Esophagus squamous epithelium (tissue), 4 donors: ENCODE results near the gene SENP7.
"Not testable (repeated sequence)": the region's sequence is repeated elsewhere in the genome, so short reads cannot be mapped to it uniquely, and the experiment has no call there.

ENCODE experiments used
- POLR2A ChIP-seq, 4 donors: fragments of 450-650 bp; IDR thresholded peaks; one replicate each; pipeline ENCODE4 v1.6.1; 2017; ENCODE audit warnings: antibody characterized with exemption in 4 of 4, mild to moderate bottlenecking in 4 of 4, moderate library complexity in 3 of 4
- TF ChIP-seq, protein P1 (sequence below), 6 experiments: fragments of 450-650 bp in 4 of 6; fragments of 200-600 bp in 2 of 6; sonication (generic) in 2 of 6; IDR thresholded peaks; one replicate each; pipeline ENCODE4 v1.5.1; 2016 to 2019; ENCODE audit warnings: antibody characterized with exemption in 6 of 6, mild to moderate bottlenecking in 4 of 6, moderate library complexity in 4 of 6

DNA sequence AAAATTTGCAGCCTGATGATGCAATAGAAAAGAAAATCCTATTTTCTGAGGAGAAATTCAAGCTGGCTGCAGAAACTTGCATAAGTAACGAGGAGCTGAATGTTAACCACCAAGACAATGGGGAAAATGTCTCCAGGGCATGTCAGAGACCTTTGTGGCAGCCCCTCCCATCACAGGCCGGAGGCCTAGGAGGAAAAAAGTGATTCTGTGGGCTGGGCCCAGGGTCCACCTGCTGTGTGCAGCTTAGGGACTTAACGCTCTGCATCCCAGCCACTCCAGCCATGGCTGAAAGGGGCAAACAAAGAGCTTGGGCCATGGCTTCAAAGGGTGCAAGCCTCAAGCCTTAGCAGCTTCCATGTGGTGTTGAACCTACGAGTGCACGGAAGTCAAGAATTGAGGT, 40.4 kb upstream of the SENP7 start:
- TF ChIP-seq, protein P1, sequence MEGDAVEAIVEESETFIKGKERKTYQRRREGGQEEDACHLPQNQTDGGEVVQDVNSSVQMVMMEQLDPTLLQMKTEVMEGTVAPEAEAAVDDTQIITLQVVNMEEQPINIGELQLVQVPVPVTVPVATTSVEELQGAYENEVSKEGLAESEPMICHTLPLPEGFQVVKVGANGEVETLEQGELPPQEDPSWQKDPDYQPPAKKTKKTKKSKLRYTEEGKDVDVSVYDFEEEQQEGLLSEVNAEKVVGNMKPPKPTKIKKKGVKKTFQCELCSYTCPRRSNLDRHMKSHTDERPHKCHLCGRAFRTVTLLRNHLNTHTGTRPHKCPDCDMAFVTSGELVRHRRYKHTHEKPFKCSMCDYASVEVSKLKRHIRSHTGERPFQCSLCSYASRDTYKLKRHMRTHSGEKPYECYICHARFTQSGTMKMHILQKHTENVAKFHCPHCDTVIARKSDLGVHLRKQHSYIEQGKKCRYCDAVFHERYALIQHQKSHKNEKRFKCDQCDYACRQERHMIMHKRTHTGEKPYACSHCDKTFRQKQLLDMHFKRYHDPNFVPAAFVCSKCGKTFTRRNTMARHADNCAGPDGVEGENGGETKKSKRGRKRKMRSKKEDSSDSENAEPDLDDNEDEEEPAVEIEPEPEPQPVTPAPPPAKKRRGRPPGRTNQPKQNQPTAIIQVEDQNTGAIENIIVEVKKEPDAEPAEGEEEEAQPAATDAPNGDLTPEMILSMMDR (IDR thresholded peaks at IDR 0.05) = not testable (repeated sequence)
- not testable (repeated sequence) for TF ChIP-seq POLR2A (IDR thresholded peaks at IDR 0.05)
